Muscle layer of duodenum (tissue), 2 donors: ENCODE results near the gene TRIM7.
"Not testable (repeated sequence)": the region's sequence is repeated elsewhere in the genome, so short reads cannot be mapped to it uniquely, and the experiment has no call there.

Source experiments
- H3K27ac ChIP-seq: one replicate; pipeline ENCODE4 v1.7.0; 2013; ENCODE audit warnings: mild to moderate bottlenecking, low read length
- H3K27me3 ChIP-seq: one replicate; pipeline ENCODE4 v1.7.0; 2013; ENCODE audit warnings: low read depth, mild to moderate bottlenecking, control low read depth, low read length
- H3K36me3 ChIP-seq, 2 donors: one replicate each; pipeline ENCODE4 v1.7.0; 2013; ENCODE audit warnings: low read length in 2 of 2, control low read depth in 1 of 2, mild to moderate bottlenecking in 1 of 2; ENCODE audit not compliant: insufficient read depth in 2 of 2, control insufficient read depth in 1 of 2
- H3K4me1 ChIP-seq, 2 donors: one replicate each; pipeline ENCODE4 v1.7.0; 2013; ENCODE audit warnings: low read length in 2 of 2, mild to moderate bottlenecking in 2 of 2, control low read depth in 1 of 2, moderate library complexity in 1 of 2; ENCODE audit not compliant: insufficient read depth in 2 of 2, control insufficient read depth in 1 of 2
- H3K4me3 ChIP-seq, 2 donors: one replicate each; pipeline ENCODE4 v1.7.0; 2013; ENCODE audit warnings: low read length in 2 of 2, low read depth in 1 of 2, mild to moderate bottlenecking in 1 of 2
- H3K9me3 ChIP-seq, 2 donors: one replicate each; pipeline ENCODE4 v1.7.0; 2013; ENCODE audit warnings: low read length in 2 of 2, control low read depth in 1 of 2, mild to moderate bottlenecking in 1 of 2; ENCODE audit not compliant: control insufficient read depth in 1 of 2
- donor health status: healthy.

The TRIM7 gene

GRCh38 chr5:181176254-181176952 is 28.6 kb downstream of the TRIM7 start:
- H3K9me3 ChIP-seq = no peaks in the 10 kb centered on the region
- H3K27ac ChIP-seq = no peak overlapping the region
- H3K27me3 ChIP-seq = peaks cover 26% of the 10 kb centered on the region

GRCh38 chr5:181173420-181174342 is 31.3 kb downstream of the TRIM7 start:
- H3K27ac ChIP-seq = no peak overlapping the region
- H3K36me3 ChIP-seq = no peaks in the 10 kb centered on the region
- H3K4me3 ChIP-seq = no peak overlapping the region
- peaks cover 0 to 18% of the 10 kb centered on the region in 2 donors for H3K4me1 ChIP-seq
- H3K27me3 ChIP-seq = peaks cover 50% of the 10 kb centered on the region
- no peaks in the 10 kb centered on the region for H3K9me3 ChIP-seq

More at GRCh38 chr5:181176254-181176952, 28.6 kb downstream of the TRIM7 start:
- Histone ChIP-seq H3K4me1 (peaks cover 0 to 11% of the 10 kb centered on the region in 2 donors), H3K36me3 (no peaks in the 10 kb centered on the region), H3K4me3 (no peak overlapping the region)

- Histone ChIP-seq H3K9me3 (no peaks in the 10 kb centered on the region), H3K4me1 (peaks cover 0 to 18% of the 10 kb centered on the region in 2 donors), H3K27ac (no peak overlapping the region), H3K4me3 (no peak overlapping the region), H3K36me3 (no peaks in the 10 kb centered on the region), H3K27me3 (peaks cover 56% of the 10 kb centered on the region)
Measured at GRCh38 chr5:181173027-181173419, 32.0 kb downstream of the TRIM7 start.

GRCh38 chr5:181171782-181172181 is 33.2 kb downstream of the TRIM7 start:
- Histone ChIP-seq H3K36me3 (no peaks in the 10 kb centered on the region), H3K9me3 (no peaks in the 10 kb centered on the region), H3K4me3 (no peak overlapping the region), H3K4me1 (peaks cover 0 to 18% of the 10 kb centered on the region in 2 donors), H3K27me3 (peaks cover 67% of the 10 kb centered on the region), H3K27ac (no peak overlapping the region)

GRCh38 chr5:181170996-181171395 is 34.0 kb downstream of the TRIM7 start:
- no peak overlapping the region for H3K27ac ChIP-seq
- no peaks in the 10 kb centered on the region for H3K9me3 ChIP-seq
- peaks cover 0 to 18% of the 10 kb centered on the region in 2 donors for H3K4me1 ChIP-seq
- no peak overlapping the region for H3K4me3 ChIP-seq
- no peaks in the 10 kb centered on the region for H3K36me3 ChIP-seq
- peaks cover 75% of the 10 kb centered on the region for H3K27me3 ChIP-seq

- Histone ChIP-seq H3K4me3 (no peak overlapping the region), H3K9me3 (no peaks in the 10 kb centered on the region), H3K27ac (no peak overlapping the region), H3K36me3 (no peaks in the 10 kb centered on the region), H3K27me3 (peaks cover 77% of the 10 kb centered on the region), H3K4me1 (peaks cover 0 to 18% of the 10 kb centered on the region in 2 donors)
Measured at GRCh38 chr5:181170237-181170825, 34.7 kb downstream of the TRIM7 start.

GRCh38 chr5:181169459-181170236 is 35.3 kb downstream of the TRIM7 start:
- not testable (repeated sequence) for H3K4me3 ChIP-seq, H3K27ac ChIP-seq, H3K36me3 ChIP-seq, H3K9me3 ChIP-seq
- peaks cover 0 to 18% of the 10 kb centered on the region in 2 donors for H3K4me1 ChIP-seq
- peaks cover 81% of the 10 kb centered on the region for H3K27me3 ChIP-seq

- no peak overlapping the region for H3K27ac ChIP-seq
- no peaks in the 10 kb centered on the region for H3K9me3 ChIP-seq
- H3K36me3 ChIP-seq = no peaks in the 10 kb centered on the region
- peaks cover 79% of the 10 kb centered on the region for H3K27me3 ChIP-seq
- H3K4me1 ChIP-seq = peaks cover 0 to 14% of the 10 kb centered on the region in 2 donors
- H3K4me3 ChIP-seq = no peak overlapping the region
Measured at GRCh38 chr5:181168595-181169118, 36.3 kb downstream of the TRIM7 start.

- H3K36me3 ChIP-seq = no peaks in the 10 kb centered on the region
- H3K4me3 ChIP-seq = no peak overlapping the region
- H3K4me1 ChIP-seq = peaks cover 0 to 8% of the 10 kb centered on the region in 2 donors
- H3K27ac ChIP-seq = no peak overlapping the region
- H3K27me3 ChIP-seq = peaks cover 72% of the 10 kb centered on the region
- no peaks in the 10 kb centered on the region for H3K9me3 ChIP-seq
Measured at GRCh38 chr5:181167814-181168488, 37.0 kb downstream of the TRIM7 start.
